ENCODE results near the gene RASSF8.

RASSF8 gene

GRCh38 chr12:26069796-26070195, 111.3 kb downstream of the RASSF8 start:
- Histone ChIP-seq H3K4me3 (ENCODE audit: low read length) (no peak overlapping the region), H3K36me3 (replicated peaks; ENCODE audit: low read depth, low read length) (no peaks in the 10 kb centered on the region), H3K27ac (ENCODE audit: low read length) (no peak overlapping the region), H3K9ac (ENCODE audit: low read length) (no peak overlapping the region), H3K27me3 (ENCODE audit: low read depth, low read length) (no peaks in the 10 kb centered on the region), H3K4me2 (ENCODE audit: low read length) (no peak overlapping the region), H2AFZ (ENCODE audit: low read depth, low read length) (no peak overlapping the region), H3K9me3 (ENCODE audit: insufficient read depth, low read length) (no peaks in the 10 kb centered on the region), H3K4me1 (ENCODE audit: low read length) (no peaks in the 10 kb centered on the region), H3K79me2 (ENCODE audit: low read length) (no peaks in the 10 kb centered on the region), H4K20me1 (ENCODE audit: insufficient read depth, low read length) (no peaks in the 10 kb centered on the region)
- TF ChIP-seq CTCF (IDR thresholded peaks at IDR 0.05; ENCODE audit: low read depth, low read length) (no peak), EZH2phosphoT487 (IDR thresholded peaks at IDR 0.05; ENCODE audit: low read depth) (no peak)

- Histone ChIP-seq H3K9me3 (ENCODE audit: insufficient read depth, low read length) (no peaks in the 10 kb centered on the region), H3K36me3 (replicated peaks; ENCODE audit: low read depth, low read length) (no peaks in the 10 kb centered on the region), H3K27me3 (ENCODE audit: low read depth, low read length) (no peaks in the 10 kb centered on the region), H3K9ac (ENCODE audit: low read length) (no peak overlapping the region), H2AFZ (ENCODE audit: low read depth, low read length) (no peak overlapping the region), H3K79me2 (ENCODE audit: low read length) (no peaks in the 10 kb centered on the region), H4K20me1 (ENCODE audit: insufficient read depth, low read length) (no peaks in the 10 kb centered on the region), H3K4me2 (ENCODE audit: low read length) (no peak overlapping the region), H3K4me3 (ENCODE audit: low read length) (no peak overlapping the region), H3K4me1 (ENCODE audit: low read length) (peaks cover 9% of the 10 kb centered on the region), H3K27ac (ENCODE audit: low read length) (no peak overlapping the region)
- TF ChIP-seq EZH2phosphoT487 (IDR thresholded peaks at IDR 0.05; ENCODE audit: low read depth) (no peak), CTCF (IDR thresholded peaks at IDR 0.05; ENCODE audit: low read depth, low read length) (no peak)
Measured at GRCh38 chr12:26077915-26078702, 119.6 kb downstream of the RASSF8 start.

- H2AFZ ChIP-seq (ENCODE audit: low read depth, low read length) = no peak overlapping the region
- H3K36me3 ChIP-seq (replicated peaks; ENCODE audit: low read depth, low read length) = no peaks in the 10 kb centered on the region
- no peak overlapping the region for H3K4me2 ChIP-seq (ENCODE audit: low read length)
- H3K9me3 ChIP-seq (ENCODE audit: insufficient read depth, low read length) = no peaks in the 10 kb centered on the region
- no peaks in the 10 kb centered on the region for H3K27me3 ChIP-seq (ENCODE audit: low read depth, low read length)
- no peaks in the 10 kb centered on the region for H3K79me2 ChIP-seq (ENCODE audit: low read length)
- H3K4me3 ChIP-seq (ENCODE audit: low read length) = no peak overlapping the region
- TF ChIP-seq CTCF (IDR thresholded peaks at IDR 0.05; ENCODE audit: low read depth, low read length) = no peak
- no peak for TF ChIP-seq EZH2phosphoT487 (IDR thresholded peaks at IDR 0.05; ENCODE audit: low read depth)
- no peaks in the 10 kb centered on the region for H4K20me1 ChIP-seq (ENCODE audit: insufficient read depth, low read length)
- H3K9ac ChIP-seq (ENCODE audit: low read length) = no peak overlapping the region
- peaks cover 9% of the 10 kb centered on the region for H3K4me1 ChIP-seq (ENCODE audit: low read length)
- no peak overlapping the region for H3K27ac ChIP-seq (ENCODE audit: low read length)
Measured at GRCh38 chr12:26080911-26081310, 122.4 kb downstream of the RASSF8 start.

DNA sequence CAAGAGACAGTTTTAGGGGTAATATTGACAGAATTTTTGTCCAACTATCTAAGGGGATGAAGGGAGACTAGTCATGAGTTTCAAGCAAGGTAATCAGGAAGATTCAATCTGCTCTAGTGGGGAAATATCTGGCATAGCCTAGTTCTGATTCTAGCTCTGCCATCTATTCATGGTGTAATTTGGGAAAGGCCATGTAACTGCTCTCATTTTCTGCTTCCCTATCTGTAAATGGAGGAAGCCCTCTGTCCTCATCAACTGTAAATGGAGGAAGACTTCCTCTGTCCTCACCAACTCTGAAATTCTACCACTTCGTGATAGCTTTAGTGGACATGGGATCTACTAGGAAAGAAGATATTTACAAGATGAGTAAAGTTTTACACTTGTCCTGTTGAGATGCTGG, 128.5 kb downstream of the RASSF8 start:
- Histone ChIP-seq H3K4me2 (ENCODE audit: low read length) (no peak overlapping the region), H4K20me1 (ENCODE audit: insufficient read depth, low read length) (no peaks in the 10 kb centered on the region), H3K27me3 (ENCODE audit: low read depth, low read length) (peaks cover 4% of the 10 kb centered on the region; the same call in 1 of the 2 replicates), H3K9me3 (ENCODE audit: insufficient read depth, low read length) (no peaks in the 10 kb centered on the region), H3K4me1 (ENCODE audit: low read length) (peaks cover 31% of the 10 kb centered on the region), H3K36me3 (replicated peaks; ENCODE audit: low read depth, low read length) (no peaks in the 10 kb centered on the region), H3K4me3 (ENCODE audit: low read length) (no peak overlapping the region), H3K79me2 (ENCODE audit: low read length) (no peaks in the 10 kb centered on the region), H3K27ac (ENCODE audit: low read length) (no peak overlapping the region), H3K9ac (ENCODE audit: low read length) (no peak overlapping the region), H2AFZ (ENCODE audit: low read depth, low read length) (no peak overlapping the region)
- TF ChIP-seq CTCF (IDR thresholded peaks at IDR 0.05; ENCODE audit: low read depth, low read length) = no peak
- no peak for TF ChIP-seq EZH2phosphoT487 (IDR thresholded peaks at IDR 0.05; ENCODE audit: low read depth)
